GM12875 (cell line): ENCODE measurements around the gene VWC2.

ENCODE experiments used
- H3K4me3 ChIP-seq: one replicate; pipeline ENCODE4 v1.5.1; 2011; ENCODE audit warnings: low read depth, low read length, control low read depth
- TF ChIP-seq, protein P1 (sequence below): IDR thresholded peaks from 2 replicates; pipeline ENCODE4 v1.5.1; 2011; ENCODE audit warnings: low read depth, mild to moderate bottlenecking, control low read depth, inconsistent platforms, low read length, moderate library complexity, borderline replicate concordance; ENCODE audit not compliant: insufficient read depth

Gene VWC2

DNA sequence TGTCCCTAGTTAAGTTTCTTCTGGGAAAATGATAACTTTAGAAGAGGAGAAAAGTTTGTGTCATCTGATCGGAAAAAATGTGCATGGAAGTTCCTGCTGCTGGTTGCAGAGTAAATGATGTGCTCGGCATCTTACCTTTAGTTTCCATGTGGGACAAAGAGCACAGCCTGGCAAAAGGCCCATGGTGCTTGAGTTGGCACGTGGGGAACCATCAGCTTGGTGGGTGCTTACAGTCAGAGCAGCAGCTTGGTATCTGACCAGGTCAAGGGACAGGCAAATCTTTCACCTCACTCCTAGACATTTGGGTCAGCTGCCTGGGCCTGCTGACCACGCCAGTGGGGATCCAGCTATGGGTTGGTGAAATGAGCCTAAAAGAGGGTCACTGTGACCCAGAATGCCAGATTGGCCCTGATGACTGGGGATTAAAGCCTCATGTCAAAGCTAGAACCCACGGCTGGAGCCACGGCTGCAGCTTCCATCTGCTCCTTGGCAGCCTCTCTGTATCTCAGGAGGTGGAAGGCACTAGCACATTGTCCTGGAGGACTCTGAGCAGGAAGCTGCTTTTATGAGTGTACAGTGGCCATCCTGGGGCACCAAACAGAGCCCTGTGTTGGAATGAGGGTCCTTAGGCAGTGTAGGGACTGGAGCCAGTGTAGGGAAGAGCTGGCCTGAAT lies 24.7 kb downstream of the VWC2 start:
- TF ChIP-seq, protein P1, sequence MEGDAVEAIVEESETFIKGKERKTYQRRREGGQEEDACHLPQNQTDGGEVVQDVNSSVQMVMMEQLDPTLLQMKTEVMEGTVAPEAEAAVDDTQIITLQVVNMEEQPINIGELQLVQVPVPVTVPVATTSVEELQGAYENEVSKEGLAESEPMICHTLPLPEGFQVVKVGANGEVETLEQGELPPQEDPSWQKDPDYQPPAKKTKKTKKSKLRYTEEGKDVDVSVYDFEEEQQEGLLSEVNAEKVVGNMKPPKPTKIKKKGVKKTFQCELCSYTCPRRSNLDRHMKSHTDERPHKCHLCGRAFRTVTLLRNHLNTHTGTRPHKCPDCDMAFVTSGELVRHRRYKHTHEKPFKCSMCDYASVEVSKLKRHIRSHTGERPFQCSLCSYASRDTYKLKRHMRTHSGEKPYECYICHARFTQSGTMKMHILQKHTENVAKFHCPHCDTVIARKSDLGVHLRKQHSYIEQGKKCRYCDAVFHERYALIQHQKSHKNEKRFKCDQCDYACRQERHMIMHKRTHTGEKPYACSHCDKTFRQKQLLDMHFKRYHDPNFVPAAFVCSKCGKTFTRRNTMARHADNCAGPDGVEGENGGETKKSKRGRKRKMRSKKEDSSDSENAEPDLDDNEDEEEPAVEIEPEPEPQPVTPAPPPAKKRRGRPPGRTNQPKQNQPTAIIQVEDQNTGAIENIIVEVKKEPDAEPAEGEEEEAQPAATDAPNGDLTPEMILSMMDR, result no peak
- no peak overlapping the region for H3K4me3 ChIP-seq

DNA sequence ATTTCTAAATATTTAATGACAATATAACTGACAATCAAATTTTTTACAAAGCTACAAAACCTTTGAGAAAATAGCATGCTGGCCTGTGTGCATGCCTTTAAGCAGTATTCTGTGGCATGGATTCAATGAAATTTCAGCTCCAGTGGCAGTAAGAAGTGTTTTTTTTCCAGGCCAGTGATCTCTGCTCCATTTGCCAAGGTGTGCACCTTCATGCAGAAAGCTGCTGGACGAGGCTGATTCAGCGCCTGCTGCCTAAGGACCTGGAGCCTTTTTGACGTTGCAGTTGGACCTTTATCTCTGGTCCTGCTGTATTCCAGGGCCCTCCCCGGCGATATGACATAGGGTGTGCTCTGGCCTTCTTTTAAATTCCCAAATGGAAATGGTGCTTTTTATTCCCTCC lies 26.6 kb downstream of the VWC2 start:
- TF ChIP-seq, protein P1, result no peak

DNA sequence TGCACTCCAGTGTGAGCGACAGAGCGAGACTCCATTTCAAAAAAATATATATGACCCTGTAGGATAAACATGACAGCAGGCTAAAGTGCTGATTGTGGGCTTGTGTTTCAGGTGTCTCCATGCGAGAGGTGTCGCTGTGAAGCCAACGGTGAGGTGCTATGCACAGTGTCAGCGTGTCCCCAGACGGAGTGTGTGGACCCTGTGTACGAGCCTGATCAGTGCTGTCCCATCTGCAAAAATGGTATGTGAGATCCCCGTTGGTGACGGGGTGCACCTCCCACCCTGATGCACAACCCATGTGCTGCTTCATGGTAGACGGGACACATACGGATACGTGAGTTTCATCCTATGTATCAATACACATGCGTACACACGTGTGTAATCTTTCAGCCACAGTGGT lies 29.2 kb downstream of the VWC2 start:
- TF ChIP-seq, protein P1, result no peak
- no peak overlapping the region for H3K4me3 ChIP-seq

More for the DNA sequence above, 26.6 kb downstream of the VWC2 start:
- H3K4me3 ChIP-seq, result no peak overlapping the region

DNA sequence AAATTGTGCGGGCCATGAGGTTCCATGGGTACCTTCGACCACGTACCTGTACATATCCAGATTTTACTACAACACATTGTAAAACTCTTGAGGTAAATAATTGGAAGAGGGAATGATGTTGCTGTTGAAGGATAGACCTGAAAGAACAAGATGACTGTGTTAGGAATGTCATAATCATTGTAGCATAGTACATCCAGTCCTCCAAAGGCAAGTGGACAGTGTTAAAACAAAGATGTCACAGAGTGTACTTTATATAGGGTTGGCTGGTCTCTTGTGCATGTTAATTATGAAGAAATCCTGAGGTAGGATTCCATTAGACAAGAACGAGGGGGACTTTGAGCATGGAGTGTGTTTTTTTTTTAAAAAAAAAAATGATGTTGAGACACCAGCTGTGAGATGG lies 30.4 kb downstream of the VWC2 start:
- TF ChIP-seq, protein P1, result no peak
- no peak overlapping the region for H3K4me3 ChIP-seq

DNA sequence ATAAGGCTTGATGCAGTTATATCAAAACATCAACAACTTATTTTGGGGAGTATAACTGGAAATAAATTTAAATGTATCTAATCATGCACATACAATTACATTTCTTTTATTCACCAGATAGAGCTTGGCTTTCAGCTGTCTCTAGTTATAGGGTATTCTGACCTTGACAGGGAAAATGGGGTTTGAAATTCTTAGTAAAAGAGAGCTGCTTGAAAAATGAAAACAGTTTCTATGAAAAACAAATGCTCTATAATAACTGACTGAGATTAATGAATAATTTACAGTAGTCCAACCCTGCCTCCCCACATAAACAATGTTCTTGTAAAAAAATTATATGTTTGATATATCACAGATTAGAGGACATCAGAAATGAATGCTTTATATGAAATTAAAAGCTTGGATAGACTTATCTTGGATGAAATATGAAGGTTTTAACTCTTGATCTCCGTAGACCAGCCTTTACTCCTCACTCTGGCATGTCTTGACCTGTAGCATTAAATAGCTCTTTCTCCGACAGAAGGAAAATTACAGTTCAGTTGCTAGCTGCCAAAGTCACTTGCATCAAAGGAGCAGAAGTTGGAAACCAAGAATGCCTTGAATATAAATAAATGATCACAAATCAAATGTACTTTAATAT lies 32.1 kb downstream of the VWC2 start:
- no peak overlapping the region for H3K4me3 ChIP-seq
- TF ChIP-seq, protein P1, result no peak

DNA sequence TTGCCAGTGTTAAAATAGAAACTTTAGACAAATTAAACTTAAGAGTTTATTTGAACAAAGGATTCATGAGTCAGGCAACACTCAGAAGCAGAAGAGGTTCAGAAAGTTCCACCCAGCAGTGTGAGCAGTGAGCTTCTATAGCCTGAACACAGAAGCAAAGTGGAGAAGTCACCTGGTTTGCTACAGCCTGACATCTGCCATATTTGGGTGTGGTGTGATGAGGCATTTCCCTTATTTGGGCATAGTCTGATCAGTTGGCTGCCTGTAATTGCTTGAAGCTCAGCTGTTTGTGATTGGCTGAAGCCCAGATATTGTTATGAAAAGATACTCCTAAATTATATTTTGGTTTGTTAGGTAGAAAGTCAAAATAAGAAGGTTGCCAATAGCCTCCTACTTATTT lies 39.1 kb downstream of the VWC2 start:
- TF ChIP-seq, protein P1, result no peak
- H3K4me3 ChIP-seq, result no peak overlapping the region

DNA sequence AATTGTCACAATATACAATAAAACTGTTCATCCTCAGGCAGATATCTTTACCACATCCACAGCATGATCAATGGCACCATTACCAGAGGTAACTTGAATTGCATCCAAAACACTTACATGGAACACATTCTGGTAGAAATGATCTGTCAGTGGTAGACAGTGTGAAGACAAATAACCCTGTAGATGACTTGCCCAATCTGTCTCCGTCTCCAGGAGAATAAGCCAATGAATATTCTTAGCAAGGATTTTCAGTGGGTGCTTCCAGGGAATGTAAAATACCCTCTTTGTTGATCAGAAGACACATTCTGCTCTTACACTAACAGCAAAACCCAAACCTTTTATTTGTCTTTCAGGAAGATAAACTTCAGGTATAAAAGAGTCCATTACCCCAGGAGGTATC lies 43.8 kb downstream of the VWC2 start:
- TF ChIP-seq, protein P1, result no peak
- no peak overlapping the region for H3K4me3 ChIP-seq
